Smooth muscle cell (in vitro differentiated cells): ENCODE data around the gene PCNX4. TPM values are rescaled to one million over a fixed set of nuclear protein-coding genes. Genes with fewer than 3 reads are reported as not detected.

Experiments used
- DNase-seq: peaks from one replicate; lab custom pipeline; 2025; ENCODE audit not compliant: unreplicated experiment; lab: John Stamatoyannopoulos, UW
- H2AFZ ChIP-seq: fragments of 200-600 bp; sonication (generic); 2 replicates; pipeline ENCODE4 v1.6.0; 2016; ENCODE audit warnings: antibody characterized with exemption, low read depth, mild to moderate bottlenecking
- H3F3A ChIP-seq: fragments of 200-600 bp; sonication (generic); 2 replicates; pipeline ENCODE4 v1.6.0; 2017; ENCODE audit warnings: antibody characterized with exemption, low read depth
- H3K27ac ChIP-seq: fragments of 200-600 bp; sonication (generic); 2 replicates; pipeline ENCODE4 v1.5.1; 2016; ENCODE audit warnings: low read depth, mild to moderate bottlenecking
- H3K27me3 ChIP-seq: fragments of 200-600 bp; sonication (generic); 2 replicates; pipeline ENCODE4 v1.6.1; 2016; ENCODE audit warnings: low read depth, mild to moderate bottlenecking
- H3K36me3 ChIP-seq: fragments of 200-600 bp; sonication (generic); 2 replicates; pipeline ENCODE4 v1.5.1; 2016; ENCODE audit warnings: low read depth
- H3K4me1 ChIP-seq: fragments of 200-600 bp; sonication (generic); 2 replicates; pipeline ENCODE4 v1.5.1; 2016; ENCODE audit warnings: low read depth
- H3K4me2 ChIP-seq: fragments of 200-600 bp; sonication (generic); 2 replicates; pipeline ENCODE4 v1.6.0; 2016; ENCODE audit warnings: mild to moderate bottlenecking
- H3K4me3 ChIP-seq: fragments of 200-600 bp; sonication (generic); 2 replicates; pipeline ENCODE4 v1.5.1; 2016; ENCODE audit warnings: mild to moderate bottlenecking
- H3K79me2 ChIP-seq: fragments of 200-600 bp; sonication (generic); 2 replicates; pipeline ENCODE4 v1.6.0; 2016; ENCODE audit warnings: low read depth, mild to moderate bottlenecking
- H3K9ac ChIP-seq: fragments of 200-600 bp; sonication (generic); 2 replicates; pipeline ENCODE4 v1.6.0; 2016; ENCODE audit warnings: low read depth
- H3K9me3 ChIP-seq: fragments of 200-600 bp; sonication (generic); replicated peaks from 2 replicates; pipeline ENCODE4 v1.5.1; 2016; ENCODE audit warnings: low read depth
- H4K20me1 ChIP-seq: fragments of 200-600 bp; sonication (generic); 2 replicates; pipeline ENCODE4 v1.6.0; 2016; ENCODE audit warnings: low read depth
- CTCF ChIP-seq: fragments of 200-600 bp; sonication (generic); IDR thresholded peaks from 2 replicates; pipeline ENCODE4 v1.5.1; 2017; ENCODE audit warnings: borderline replicate concordance, mild to moderate bottlenecking, antibody characterized with exemption; ENCODE audit not compliant: insufficient read depth, poor library complexity, severe bottlenecking
- WGBS: methylation state at CpG from one replicate; pipeline ENCODE4 v1.1.7; 2016; ENCODE audit warnings: low lambda C conversion rate; 5-methylcytosine and 5-hydroxymethylcytosine counted together
- polyA plus RNA-seq: library from polyadenylated mRNA; unstranded; fragments of >200 nt; fragmentation: Nextera tagmentation; extraction: Ambion mirVana; gene quantifications from 2 replicates; pipeline ENCODE4 v1.2.1, GENCODE V29; 2016
- total RNA-seq: library from RNA; depleted of rRNA; stranded (reverse); fragments of >200 nt; gene quantifications from 2 replicates; pipeline ENCODE4 v1.2.3, GENCODE V29; 2014

Gene PCNX4
- total and polyA plus RNA-seq, 2 experiments from 2014 or later, result 28.2 to 93.9 TPM

- Histone ChIP-seq H3K36me3 (no peaks in the 10 kb centered on the region), H3K9me3 (no peaks in the 10 kb centered on the region), H3K27ac (no peak overlapping the region), H3K27me3 (no peaks in the 10 kb centered on the region), H3K4me2 (no peak overlapping the region), H3K9ac (no peak overlapping the region), H4K20me1 (no peaks in the 10 kb centered on the region), H2AFZ (no peak overlapping the region), H3K79me2 (no peaks in the 10 kb centered on the region), H3K4me3 (no peak overlapping the region), H3F3A (no peaks in the 10 kb centered on the region), H3K4me1 (no peaks in the 10 kb centered on the region)
- DNase-seq, result no peak
- WGBS, result 89% methylated on average over 5 of the region's 6 CpGs
- no peak for TF ChIP-seq CTCF
These were observed 113.4 kb downstream of the PCNX4 start for GRCh38 chr14:60204843-60205774.

GRCh38 chr14:60206249-60206670, 114.5 kb downstream of the PCNX4 start:
- TF ChIP-seq CTCF, result no peak
- no peak overlapping the region for H3K4me3 ChIP-seq
- H3K27ac ChIP-seq, result no peak overlapping the region
- H3K79me2 ChIP-seq, result no peaks in the 10 kb centered on the region
- H2AFZ ChIP-seq, result no peak overlapping the region
- WGBS, result 87% methylated on average over 7 of the region's 7 CpGs
- no peaks in the 10 kb centered on the region for H3K36me3 ChIP-seq
- H3K9me3 ChIP-seq, result no peaks in the 10 kb centered on the region
- H3K27me3 ChIP-seq, result no peaks in the 10 kb centered on the region
- H4K20me1 ChIP-seq, result no peaks in the 10 kb centered on the region
- H3K4me1 ChIP-seq, result no peaks in the 10 kb centered on the region
- no peak for DNase-seq
- H3F3A ChIP-seq, result no peaks in the 10 kb centered on the region
- H3K9ac ChIP-seq, result no peak overlapping the region
- H3K4me2 ChIP-seq, result no peak overlapping the region

GRCh38 chr14:60206837-60207533, 115.3 kb downstream of the PCNX4 start:
- H3K9ac ChIP-seq, result no peak overlapping the region
- no peak overlapping the region for H3K27ac ChIP-seq
- no peaks in the 10 kb centered on the region for H4K20me1 ChIP-seq
- H3K4me2 ChIP-seq, result no peak overlapping the region
- DNase-seq, result no peak
- no peak overlapping the region for H3K4me3 ChIP-seq
- H3K36me3 ChIP-seq, result no peaks in the 10 kb centered on the region
- 88% methylated on average over 6 of the region's 6 CpGs for WGBS
- no peaks in the 10 kb centered on the region for H3K9me3 ChIP-seq
- no peak overlapping the region for H2AFZ ChIP-seq
- TF ChIP-seq CTCF, result no peak
- H3K79me2 ChIP-seq, result no peaks in the 10 kb centered on the region
- H3K4me1 ChIP-seq, result no peaks in the 10 kb centered on the region
- no peaks in the 10 kb centered on the region for H3F3A ChIP-seq
- H3K27me3 ChIP-seq, result no peaks in the 10 kb centered on the region
